22Rv1 (cell line): ENCODE results near the gene SLC22A31.

ENCODE experiments used
- H3K27ac ChIP-seq: fragments of 450-650 bp; 2 replicates; pipeline ENCODE4 v1.5.1; 2017
- CTCF ChIP-seq: fragments of 450-650 bp; IDR thresholded peaks from 2 replicates; pipeline ENCODE4 v1.5.1; 2017; ENCODE audit warnings: mild to moderate bottlenecking
- ZFX ChIP-seq: fragments of 450-650 bp; IDR thresholded peaks from 2 replicates; pipeline ENCODE4 v1.6.1; 2017; ENCODE audit warnings: antibody characterized with exemption, borderline replicate concordance

Gene SLC22A31

DNA sequence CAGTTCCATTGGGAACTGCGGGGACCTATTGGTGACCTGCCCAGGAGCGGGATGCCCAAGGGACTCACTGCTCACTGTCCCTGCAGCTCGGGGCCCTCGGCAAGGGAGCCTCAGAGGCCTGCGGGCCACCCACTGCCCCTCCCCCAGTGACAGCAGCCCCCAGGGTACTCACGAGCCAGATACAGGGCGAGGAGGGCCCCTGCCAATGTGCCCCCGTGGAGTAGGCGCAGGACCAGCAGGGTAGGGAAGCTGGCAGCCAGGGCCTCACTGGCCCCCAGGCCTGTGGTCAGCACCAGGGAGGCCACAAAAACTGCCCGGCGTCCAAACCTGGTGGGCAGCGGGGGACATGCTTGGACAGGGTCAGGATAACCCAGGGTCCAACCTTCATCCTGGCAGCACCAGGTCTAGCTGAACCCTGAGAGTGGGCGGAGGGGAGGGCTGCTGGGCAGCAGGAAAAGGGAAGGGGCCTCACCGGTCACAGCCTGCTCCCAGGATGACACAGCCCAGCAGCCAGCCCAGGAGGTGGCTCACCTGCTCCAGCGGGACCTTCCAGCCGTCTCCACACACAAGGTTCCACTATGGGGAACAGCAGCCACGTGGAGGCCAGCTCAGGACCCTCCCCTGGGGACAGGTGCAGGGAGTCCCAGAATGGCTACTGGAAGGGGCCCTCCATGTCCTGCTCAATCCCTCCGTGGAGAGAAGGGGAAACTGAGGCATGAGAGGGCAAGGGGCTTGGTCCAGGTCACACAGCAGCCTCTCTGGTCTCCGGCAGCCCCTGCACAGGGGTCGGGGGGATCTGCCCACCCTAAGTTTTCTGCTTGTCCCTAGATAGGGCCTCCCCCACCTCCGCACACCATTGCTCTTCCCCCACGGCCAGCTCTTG is 855 bp downstream of the SLC22A31 start:
- TF ChIP-seq CTCF (no peak), ZFX (no peak)
- H3K27ac ChIP-seq: no peak overlapping the region

- H3K27ac ChIP-seq: no peak overlapping the region
- TF ChIP-seq ZFX (no peak), CTCF (no peak)
Observed at GRCh38 chr16:89198417-89199240, 1.7 kb downstream of the SLC22A31 start.

- no peak for TF ChIP-seq ZFX
- no peak for TF ChIP-seq CTCF
- H3K27ac ChIP-seq: no peak overlapping the region
Observed at GRCh38 chr16:89197633-89198416, 2.5 kb downstream of the SLC22A31 start.

GRCh38 chr16:89197033-89197632 is 3.2 kb downstream of the SLC22A31 start:
- no peak for TF ChIP-seq ZFX
- TF ChIP-seq CTCF: no peak
- no peak overlapping the region for H3K27ac ChIP-seq

DNA sequence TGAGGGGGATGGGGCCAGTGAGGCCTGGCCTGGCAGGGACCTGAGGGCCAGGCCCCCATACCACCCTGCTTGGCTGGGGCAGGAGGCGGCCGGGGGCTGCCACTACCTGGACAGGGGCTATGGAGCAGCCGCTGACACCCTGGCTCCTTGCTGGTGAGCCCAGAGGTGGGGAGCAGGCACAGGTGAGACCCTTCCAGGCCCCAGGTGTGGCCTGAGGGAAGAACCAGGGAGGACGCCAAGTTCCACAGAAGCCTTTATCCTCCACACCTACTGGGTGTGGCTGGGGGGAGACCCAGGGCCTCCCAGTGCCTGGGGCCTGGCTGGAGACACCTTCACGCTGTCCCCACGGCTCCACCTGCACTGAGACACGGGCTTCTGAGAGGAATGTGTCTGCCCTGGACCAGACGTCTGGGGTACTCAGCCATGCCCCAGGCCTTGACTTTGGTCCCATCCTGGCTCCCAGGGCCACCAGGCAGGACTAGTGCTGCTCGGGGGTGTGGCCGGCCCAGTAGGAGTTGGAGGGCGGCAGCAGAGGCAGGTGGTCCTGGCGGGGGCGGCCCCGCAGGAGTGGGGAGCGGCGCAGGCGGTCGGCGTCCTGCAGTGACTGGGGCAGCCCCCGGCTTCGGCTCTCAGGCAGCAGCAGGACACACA is 4.7 kb downstream of the SLC22A31 start:
- no peak for TF ChIP-seq ZFX
- no peak for TF ChIP-seq CTCF
- no peak overlapping the region for H3K27ac ChIP-seq
